Measurements from ENCODE around the gene OXTR. TPM values are rescaled to one million over a fixed set of nuclear protein-coding genes. Genes with fewer than 3 reads are reported as not detected.

Gene OXTR
- 2.0 and 3.9 TPM in 2 replicates for total RNA-seq (ENCODE audit: low replicate concordance)

- Mint-ChIP-seq H3K27me3 (ENCODE audit: insufficient read depth, low read depth) (peaks cover 23% of the 10 kb centered on the region), H3K36me3 (no peaks in the 10 kb centered on the region), H3K4me3 (peak within 1 kb of the TSS; percentile 57), H3K27ac (no peak within 1 kb of the TSS), H3K9me3 (no peaks in the 10 kb centered on the region), H3K4me1 (peaks cover 13% of the 10 kb centered on the region)
- Histone ChIP-seq H3K36me3 (no peaks in the 10 kb centered on the region), H3K4me1 (peaks cover 6% of the 10 kb centered on the region), H2AFZ (replicated peaks) (peak within 1 kb of the TSS; percentile 74), H3K9me3 (ENCODE audit: low read depth) (no peaks in the 10 kb centered on the region), H3K4me2 (peak within 1 kb of the TSS; percentile 88), H3K79me2 (ENCODE audit: low read depth) (no peaks in the 10 kb centered on the region), H3F3A (ENCODE audit: low read depth) (no peaks in the 10 kb centered on the region), H3K27me3 (peaks cover 46% of the 10 kb centered on the region), H4K20me1 (ENCODE audit: low read depth) (no peaks in the 10 kb centered on the region), H3K27ac (no peak within 1 kb of the TSS), H3K9ac (no peak within 1 kb of the TSS), H3K4me3 (peak within 1 kb of the TSS; percentile 42)
- DNase-seq (ENCODE audit: low spot score): peak; percentile 92
- TF ChIP-seq EZH2 (IDR thresholded peaks at IDR 0.05): peak; percentile 35
- peak; percentile 99 for TF ChIP-seq CTCF (IDR thresholded peaks at IDR 0.05)
- peak; percentile 55 for TF ChIP-seq EZH2phosphoT487 (IDR thresholded peaks at IDR 0.05)
Observed at GRCh38 chr3:8769088-8769822, at the start of gene OXTR. Gene OXTR (minus strand): TSS chr3:8769613. CDS start chr3:8768187, 1,426 bp downstream.

GRCh38 chr3:8817486-8817885, 48.1 kb upstream of the OXTR start:
- Mint-ChIP-seq H3K9me3 (peaks cover 20% of the 10 kb centered on the region), H3K4me1 (no peaks in the 10 kb centered on the region), H3K27ac (no peak overlapping the region), H3K27me3 (ENCODE audit: insufficient read depth, low read depth) (peaks cover 5% of the 10 kb centered on the region), H3K4me3 (no peak overlapping the region), H3K36me3 (peaks cover 16% of the 10 kb centered on the region)
- H3K27ac ChIP-seq: no peak overlapping the region
- no peak overlapping the region for H3K4me3 ChIP-seq
- H3K27me3 ChIP-seq: no peaks in the 10 kb centered on the region
- no peaks in the 10 kb centered on the region for H4K20me1 ChIP-seq (ENCODE audit: low read depth)
- no peaks in the 10 kb centered on the region for H3K4me1 ChIP-seq
- H3K4me2 ChIP-seq: no peak overlapping the region
- no peaks in the 10 kb centered on the region for H3F3A ChIP-seq (ENCODE audit: low read depth)
- TF ChIP-seq EZH2 (IDR thresholded peaks at IDR 0.05) (no peak), CTCF (IDR thresholded peaks at IDR 0.05) (no peak), EZH2phosphoT487 (IDR thresholded peaks at IDR 0.05) (no peak)
- H3K9me3 ChIP-seq (ENCODE audit: low read depth): peaks cover 4% of the 10 kb centered on the region
- H3K9ac ChIP-seq: no peak overlapping the region
- H3K36me3 ChIP-seq: no peaks in the 10 kb centered on the region
- H2AFZ ChIP-seq (replicated peaks): no peak overlapping the region
- H3K79me2 ChIP-seq (ENCODE audit: low read depth): no peaks in the 10 kb centered on the region
- no peak for DNase-seq (ENCODE audit: low spot score)

- peaks cover 5% of the 10 kb centered on the region for H3K27me3 Mint-ChIP-seq (ENCODE audit: insufficient read depth, low read depth)
- H3K9ac ChIP-seq: no peak overlapping the region
- H2AFZ ChIP-seq (replicated peaks): no peak overlapping the region
- H3K79me2 ChIP-seq (ENCODE audit: low read depth): no peaks in the 10 kb centered on the region
- H3K9me3 ChIP-seq (ENCODE audit: low read depth): peaks cover 4% of the 10 kb centered on the region
- no peaks in the 10 kb centered on the region for H3K36me3 ChIP-seq
- H3K4me3 Mint-ChIP-seq: no peak overlapping the region
- H3K9me3 Mint-ChIP-seq: peaks cover 18% of the 10 kb centered on the region
- H3K27me3 ChIP-seq: no peaks in the 10 kb centered on the region
- H3F3A ChIP-seq (ENCODE audit: low read depth): no peaks in the 10 kb centered on the region
- H3K4me1 Mint-ChIP-seq: no peaks in the 10 kb centered on the region
- TF ChIP-seq EZH2phosphoT487 (IDR thresholded peaks at IDR 0.05) (no peak), EZH2 (IDR thresholded peaks at IDR 0.05) (no peak), CTCF (IDR thresholded peaks at IDR 0.05) (no peak)
- H3K27ac ChIP-seq: no peak overlapping the region
- H3K36me3 Mint-ChIP-seq: peaks cover 16% of the 10 kb centered on the region
- no peak for DNase-seq (ENCODE audit: low spot score)
- no peak overlapping the region for H3K4me3 ChIP-seq
- H4K20me1 ChIP-seq (ENCODE audit: low read depth): no peaks in the 10 kb centered on the region
- H3K27ac Mint-ChIP-seq: no peak overlapping the region
- H3K4me2 ChIP-seq: no peak overlapping the region
- H3K4me1 ChIP-seq: no peaks in the 10 kb centered on the region
Observed at GRCh38 chr3:8816106-8816505, 46.7 kb upstream of the OXTR start.

Measured in neural progenitor cell (in vitro differentiated cells).